Psoas muscle (tissue), 8 donors: ENCODE measurements around the gene QRFP. TPM values are rescaled to one million over a fixed set of nuclear protein-coding genes. Genes with fewer than 3 reads are reported as not detected.

Experiments
- ATAC-seq, 4 donors: fragments of 200-7000 bp; cut with Tn5 transposase; one replicate each; pipeline ENCODE4 v1.9.1; 2020; ENCODE audit warnings: moderate library complexity in 3 of 4, mild to moderate bottlenecking in 2 of 4
- DNase-seq, 2 donors: peaks; one replicate each; pipeline ENCODE4 v3.0.0-alpha.2; 2020
- H3K27ac ChIP-seq: fragments of 200-600 bp; one replicate; pipeline ENCODE4 v1.8.0; 2022
- H3K27me3 ChIP-seq, 3 donors: fragments of 200-600 bp in 1 of 3; one replicate each; pipeline versions ENCODE4 v1.6.1 to v1.8.0; 2013 to 2022; ENCODE audit warnings: low read length in 2 of 3, mild to moderate bottlenecking in 2 of 3, moderate library complexity in 1 of 3; ENCODE audit not compliant: insufficient read depth in 3 of 3
- H3K36me3 ChIP-seq, 2 donors: fragments of 200-600 bp in 1 of 2; one replicate each; pipeline versions ENCODE4 v1.6.1 to v1.8.0; 2013 to 2022; ENCODE audit warnings: low read depth in 1 of 2, mild to moderate bottlenecking in 1 of 2, moderate library complexity in 1 of 2; ENCODE audit not compliant: insufficient read depth in 1 of 2
- H3K4me1 ChIP-seq: fragments of 200-600 bp; one replicate; pipeline ENCODE4 v1.8.0; 2022
- H3K4me3 ChIP-seq: fragments of 200-600 bp; one replicate; pipeline ENCODE4 v1.8.0; 2022; ENCODE audit warnings: mild to moderate bottlenecking
- H3K9me3 ChIP-seq: fragments of 200-600 bp; one replicate; pipeline ENCODE4 v1.8.0; 2022
- CTCF ChIP-seq: fragments of 200-600 bp; IDR thresholded peaks from one replicate; pipeline ENCODE4 v1.8.0; 2022; ENCODE audit warnings: antibody characterized with exemption
- WGBS, 3 donors: extraction: QIAGEN DNeasy Blood & Tissue Kit; methylation state at CpG; one replicate each; pipeline versions ENCODE4 v1.1.6 to v1.1.7; 2013; 5-methylcytosine and 5-hydroxymethylcytosine counted together
- intact Hi-C, 2 donors: fragments of 100-400 bp; cut with DNase I; formaldehyde crosslinking; loops; one replicate each; pipeline versions ENCODE4 v1.11.0 to v1.14.2; 2022
- polyA plus RNA-seq, 3 donors: library from polyadenylated mRNA; stranded (reverse); fragments of 200-250 nt; gene quantifications; one replicate each; pipeline ENCODE4 v1.2.3, GENCODE V29; 2013
- total RNA-seq, 4 donors: library from RNA; stranded (reverse); fragmentation: NEBNext Ultra II Directional in 2 of 4; extraction: Animal tissue kit (Norgen Biotek cat#: 25700) in 2 of 4; gene quantifications; one replicate each; pipeline versions ENCODE4 v1.2.1 to v1.2.4, GENCODE V29; 2021 to 2023
- donor health status: healthy with polysubstance abuse.
- donor health status: DM: no; HTN: no; CAD: no; lungs with moderate emphysema.
- donor health status: Bipolar disorder and iron deficiency.
- donor health status: healthy.
- donor health status: DM: yes; HTN: yes; CAD: no.
- donor health status: DM: no; HTN: no; CAD: no.
- donor health status: DM: no; HTN: no; CAD: no.
- donor health status: DM: yes; HTN: yes; CAD: no.

The QRFP gene
- total and polyA plus RNA-seq, 7 donors: 0.01 to 0.03 TPM; not detected in 5

GRCh38 chr9:130899051-130899748 lies 2.6 kb upstream of the QRFP start:
- H3K9me3 ChIP-seq: no peaks in the 10 kb centered on the region
- TF ChIP-seq CTCF: no peak
- no peaks in the 10 kb centered on the region for H3K36me3 ChIP-seq
- WGBS, 3 donors: 42 to 50% (median 45%) methylated on average over 25 of the region's 25 CpGs
- ATAC-seq (no peak), DNase-seq (no peak)
- H3K27me3 ChIP-seq: peaks cover 0 to 47% (median 14%) of the 10 kb centered on the region in 3 donors
- intact Hi-C loops: no loop called here
- H3K4me1 ChIP-seq: no peaks in the 10 kb centered on the region
- no peak overlapping the region for H3K4me3 ChIP-seq
- H3K27ac ChIP-seq: no peak overlapping the region

- 40 to 70% (median 48%) methylated on average over 2 to 4 of the region's 4 CpGs for WGBS, 3 donors
- Histone ChIP-seq H3K27ac (no peak overlapping the region), H3K9me3 (no peaks in the 10 kb centered on the region), H3K36me3 (peaks cover 0 to 3% of the 10 kb centered on the region in 2 donors), H3K27me3 (peaks cover 0 to 47% (median 14%) of the 10 kb centered on the region in 3 donors), H3K4me1 (no peaks in the 10 kb centered on the region), H3K4me3 (no peak overlapping the region)
- intact Hi-C loops: no loop called here
- no peak for TF ChIP-seq CTCF
- ATAC-seq (no peak), DNase-seq (no peak)
These were observed 1.9 kb upstream of the QRFP start for GRCh38 chr9:130898552-130898852.

- Histone ChIP-seq H3K4me3 (no peak overlapping the region), H3K4me1 (no peaks in the 10 kb centered on the region), H3K36me3 (peaks cover 0 to 8% of the 10 kb centered on the region in 2 donors), H3K9me3 (no peaks in the 10 kb centered on the region), H3K27ac (no peak overlapping the region), H3K27me3 (peaks cover 0 to 45% (median 14%) of the 10 kb centered on the region in 3 donors)
- ATAC-seq: no peak
- intact Hi-C loops: no loop called here
- peak in 1 of 2 donors; percentile 24 for DNase-seq
- 52 to 60% (median 53%) methylated on average over 27 to 29 of the region's 29 CpGs for WGBS, 3 donors
- no peak for TF ChIP-seq CTCF
These were observed 1.4 kb upstream of the QRFP start for GRCh38 chr9:130897848-130898551.

DNA sequence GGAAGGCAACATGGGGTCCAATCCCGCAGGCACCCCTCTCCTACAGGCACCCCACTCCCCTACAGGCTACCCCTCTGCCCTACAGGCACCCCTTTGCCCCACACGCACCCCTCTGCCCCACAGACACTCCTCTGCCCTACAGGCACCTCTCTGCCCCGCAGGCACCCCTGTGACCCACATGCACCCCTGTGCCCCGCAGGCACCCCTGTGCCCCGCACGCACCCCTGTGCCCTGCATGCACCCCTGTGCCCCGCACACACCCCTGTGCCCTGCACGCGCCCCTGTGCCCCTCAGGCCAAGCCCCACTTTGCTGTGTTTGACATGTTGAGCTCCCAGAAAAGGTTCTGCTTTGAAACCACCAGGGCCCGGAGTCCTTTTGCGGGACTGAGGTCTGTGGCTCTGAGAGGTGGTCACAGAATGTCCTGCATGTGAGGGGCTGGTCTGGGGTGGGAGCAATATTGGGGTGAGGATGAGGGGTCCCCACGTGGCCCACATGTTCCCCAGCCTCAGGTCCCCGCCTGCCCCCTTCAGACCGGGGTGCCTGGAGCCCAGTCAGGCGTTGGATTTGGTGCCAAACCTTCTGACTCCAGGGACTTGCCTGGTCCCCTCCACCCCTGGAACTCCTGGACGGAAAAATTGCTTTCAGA lies 616 bp upstream of the QRFP start:
- Histone ChIP-seq H3K4me3 (no peak overlapping the region), H3K27ac (no peak overlapping the region), H3K36me3 (peaks cover 0 to 15% of the 10 kb centered on the region in 2 donors), H3K9me3 (no peaks in the 10 kb centered on the region), H3K4me1 (no peaks in the 10 kb centered on the region), H3K27me3 (peaks cover 0 to 39% (median 14%) of the 10 kb centered on the region in 3 donors)
- TF ChIP-seq CTCF: no peak
- WGBS, 3 donors: 75 to 77% (median 77%) methylated on average over 16 of the region's 16 CpGs
- DNase-seq: no peak
- intact Hi-C loops: no loop called here
- no peak for ATAC-seq
